Activated T-cell treated with anti-CD3 and anti-CD28 coated beads, Interleukin-2, amount 50 U/mL, for 4 hours (primary cell): ENCODE data around the gene BCL2L15. TPM values are rescaled to one million over a fixed set of nuclear protein-coding genes. Genes with fewer than 3 reads are reported as not detected.

Experiments
- ATAC-seq, 2 donors: fragments of 200-7000 bp; cut with Tn5 transposase; one replicate each; pipeline ENCODE4 v1.10.0; 2021
- DNase-seq: peaks from one replicate; pipeline ENCODE4 v3.0.0-alpha.2; 2020
- H3K27me3 Mint-ChIP-seq: one replicate; pipeline ENCODE4 v1.8.0; 2021; ENCODE audit warnings: low read depth, mixed read lengths
- H3K36me3 Mint-ChIP-seq: one replicate; pipeline ENCODE4 v1.8.0; 2022; ENCODE audit warnings: mixed read lengths; ENCODE audit not compliant: insufficient read depth
- H3K4me1 Mint-ChIP-seq: one replicate; pipeline ENCODE4 v1.8.0; 2021; ENCODE audit warnings: low read depth, mixed read lengths
- H3K4me3 Mint-ChIP-seq: one replicate; pipeline ENCODE4 v1.8.0; 2021; ENCODE audit warnings: mild to moderate bottlenecking, moderate library complexity, mixed read lengths
- H3K9me3 Mint-ChIP-seq: one replicate; pipeline ENCODE4 v1.8.0; 2021; ENCODE audit warnings: mixed read lengths
- total RNA-seq, 3 donors: library from RNA; stranded (reverse); gene quantifications; one replicate each; pipeline ENCODE4 v1.2.1, GENCODE V29; 2021

The BCL2L15 gene
- total RNA-seq, 3 donors from 2014 or later: 0.74 to 1.6 (median 1.4) TPM

DNA sequence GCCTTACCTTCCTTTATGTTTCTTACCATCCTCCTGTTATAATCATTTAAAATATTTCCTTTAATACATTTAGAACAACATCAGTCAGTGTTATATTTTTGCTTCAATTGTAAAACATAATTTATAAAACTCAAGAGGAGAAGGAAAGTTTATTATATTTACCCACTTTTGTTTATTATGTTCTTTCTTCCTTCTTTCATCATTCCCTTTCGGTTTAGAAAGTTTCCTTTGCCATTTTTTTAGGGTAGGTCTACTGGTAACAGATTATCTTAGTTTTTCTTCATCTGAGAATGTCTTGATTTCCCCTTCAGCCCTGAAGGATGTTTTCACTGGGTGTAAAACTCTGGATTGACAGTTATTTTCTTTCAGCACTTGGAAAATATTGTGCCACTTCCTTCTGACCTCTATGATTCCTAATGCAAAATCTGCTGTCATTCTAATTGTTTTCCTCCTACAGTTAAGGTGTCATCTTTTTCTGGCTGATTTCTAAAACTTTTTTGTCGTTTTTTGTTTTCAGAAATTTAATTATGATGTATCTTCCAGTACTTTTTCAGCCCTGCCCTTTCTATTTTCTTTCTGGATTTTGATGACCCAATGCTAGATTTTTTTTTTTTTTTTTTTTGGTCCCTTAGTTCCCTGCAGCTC lies 40.9 kb downstream of the BCL2L15 start:
- Mint-ChIP-seq H3K27me3 (no peaks in the 10 kb centered on the region), H3K36me3 (peaks cover 37% of the 10 kb centered on the region), H3K4me1 (peaks cover 12% of the 10 kb centered on the region), H3K9me3 (peaks cover 5% of the 10 kb centered on the region), H3K4me3 (no peak overlapping the region)
- DNase-seq (no peak), ATAC-seq (no peak)

DNA sequence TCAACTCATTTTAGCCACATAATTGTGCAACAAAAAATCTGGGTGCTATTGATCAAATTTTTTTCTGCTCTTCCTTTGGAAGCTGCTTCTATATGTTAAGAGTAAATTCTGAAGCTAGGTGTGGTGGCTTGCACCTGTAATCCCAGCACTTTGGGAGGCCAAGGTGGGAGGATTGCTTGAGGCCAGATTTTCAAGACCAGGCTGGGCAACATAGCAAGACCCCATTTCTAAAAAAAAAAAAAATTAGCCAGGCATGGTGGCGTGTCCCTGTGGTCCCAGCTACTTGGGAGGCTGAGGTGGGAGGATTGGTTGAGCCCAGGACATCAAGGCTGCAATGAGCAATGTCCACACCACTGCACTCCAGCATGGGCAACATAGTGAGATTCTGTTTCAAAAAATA lies 50.8 kb downstream of the BCL2L15 start:
- no peak for DNase-seq
- no peaks in the 10 kb centered on the region for H3K27me3 Mint-ChIP-seq
- H3K4me1 Mint-ChIP-seq: peaks cover 3% of the 10 kb centered on the region
- no peak for ATAC-seq
- H3K4me3 Mint-ChIP-seq: no peak overlapping the region
- H3K36me3 Mint-ChIP-seq: peaks cover 28% of the 10 kb centered on the region
- no peaks in the 10 kb centered on the region for H3K9me3 Mint-ChIP-seq

DNA sequence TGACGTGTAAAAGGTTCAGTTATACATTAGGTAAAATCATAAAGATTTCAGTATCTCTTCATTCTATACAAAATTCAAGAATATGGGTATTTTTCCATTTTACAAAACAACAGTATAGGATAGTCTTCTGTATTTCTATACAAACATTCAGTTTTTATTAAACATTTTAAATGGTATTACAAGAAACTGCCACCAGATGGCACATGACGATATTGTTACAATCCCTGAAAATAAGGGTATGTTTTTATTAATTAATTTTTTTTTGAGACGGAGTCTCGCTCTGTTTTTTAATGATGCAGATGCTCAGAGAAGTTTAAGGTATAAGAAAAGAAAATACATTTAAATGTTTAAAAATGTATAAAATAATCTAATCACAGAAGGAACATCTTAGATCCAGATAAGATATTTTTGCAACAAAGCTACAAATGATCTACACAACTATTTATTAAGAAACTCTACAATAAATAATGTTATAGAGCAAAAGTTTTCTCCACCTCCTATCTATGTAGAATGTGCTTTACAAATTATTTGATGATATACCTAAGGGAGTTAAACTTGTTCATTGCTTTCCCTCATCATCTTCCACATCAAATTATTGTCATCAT lies 51.6 kb downstream of the BCL2L15 start:
- Mint-ChIP-seq H3K9me3 (no peaks in the 10 kb centered on the region), H3K4me1 (peaks cover 3% of the 10 kb centered on the region), H3K27me3 (no peaks in the 10 kb centered on the region), H3K36me3 (peaks cover 30% of the 10 kb centered on the region), H3K4me3 (no peak overlapping the region)
- ATAC-seq: no peak
- DNase-seq: no peak

- Mint-ChIP-seq H3K27me3 (no peaks in the 10 kb centered on the region), H3K4me3 (no peak overlapping the region), H3K4me1 (peaks cover 3% of the 10 kb centered on the region), H3K36me3 (peaks cover 29% of the 10 kb centered on the region), H3K9me3 (no peaks in the 10 kb centered on the region)
- DNase-seq (no peak), ATAC-seq (no peak)
These were observed 52.7 kb downstream of the BCL2L15 start for GRCh38 chr1:113834716-113835115.

Other genes starting within 250 kb of the BCL2L15 start
- 10 to 100 TPM in 1 of 3 donors, 1 to 10 TPM in 2; 9.1 to 10.9 (median 9.9) TPM for gene PHTF1, start 128.1 kb downstream of the BCL2L15 start, total RNA-seq
- gene RSBN1, start 75.1 kb downstream of the BCL2L15 start, total RNA-seq: 10 to 100 TPM; 15.4 to 20.2 (median 17.2) TPM
- gene PTPN22, start 15.9 kb downstream of the BCL2L15 start, total RNA-seq: 10 to 100 TPM; 39.9 to 49.3 (median 46.8) TPM
- gene AP4B1, start 17.2 kb upstream of the BCL2L15 start, total RNA-seq: 10 to 100 TPM; 32.2 to 36.3 (median 32.3) TPM
- gene DCLRE1B, start 17.7 kb upstream of the BCL2L15 start, total RNA-seq: 10 to 100 TPM; 22.0 to 23.2 (median 22.2) TPM
- 10 to 100 TPM; 63.6 to 67.1 (median 63.6) TPM for gene HIPK1, start 41.7 kb upstream of the BCL2L15 start, total RNA-seq
- gene OLFML3, start 91.9 kb upstream of the BCL2L15 start, total RNA-seq: under 1 TPM; 0.15 to 0.21 (median 0.16) TPM